HCT116 (cell line): ENCODE measurements around the gene RIT1. TPM values are rescaled to one million over a fixed set of nuclear protein-coding genes. Genes with fewer than 3 reads are reported as not detected.

Experiments
- ATAC-seq: fragments of 200-7000 bp; cut with Tn5 transposase; 2 replicates; pipeline ENCODE4 v1.9.1; 2020; ENCODE audit warnings: mild to moderate bottlenecking, moderate library complexity
- BruUV-seq: library from RNA; stranded (reverse); fragments of 400-500 nt; replicated peaks from 2 replicates; lab custom pipeline; 2021; lab: Mats Ljungman, UMichigan
- CTCF ChIA-PET: fragments of 300-600 bp; sonication (Branson Sonifier 250); formaldehyde crosslinking; loops from one replicate; lab custom pipeline; 2021; ENCODE audit warnings: antibody characterized with exemption; lab: Charles Lee
- POLR2A ChIA-PET: fragments of 300-600, 350-600 bp; sonication (Branson Sonifier 250); formaldehyde crosslinking; loops from one replicate; lab custom pipeline; 2021; ENCODE audit warnings: antibody characterized with exemption; lab: Charles Lee
- RAD21 ChIA-PET, 2 experiments: fragments of 300-600 bp; sonication (Branson Sonifier 250); formaldehyde crosslinking; loops; one replicate each; lab custom pipeline; 2023; ENCODE audit warnings: low total read pairs in 2 of 2; ENCODE audit not compliant: uncharacterized antibody in 2 of 2, unreplicated experiment in 2 of 2, low non-redundant PET in 1 of 2; lab: Charles Lee
- DNase-seq: peaks from one replicate; pipeline ENCODE4 v3.0.0-alpha.2; 2010; ENCODE audit warnings: low read depth, low spot score
- H2AFZ ChIP-seq: fragments of 200-600 bp; shearing (Covaris generic), sonication (generic); 2 replicates; pipeline ENCODE4 v1.6.1; 2017; ENCODE audit warnings: low read depth, mixed run types, mixed read lengths, antibody characterized with exemption, low read length; ENCODE audit not compliant: poor library complexity, severe bottlenecking
- H3K27ac ChIP-seq: 2 replicates; pipeline ENCODE4 v1.5.1; 2012; ENCODE audit warnings: low read depth, low read length
- H3K27me3 ChIP-seq: fragments of 200-600 bp; sonication (generic); 2 replicates; pipeline ENCODE4 v1.6.1; 2016; ENCODE audit warnings: mixed run types, low read length, mixed read lengths; ENCODE audit not compliant: insufficient read depth
- H3K36me3 ChIP-seq, 2 experiments: fragments of 200-500 bp in 1 of 2; fragments of 200-600 bp in 1 of 2; sonication (Bioruptor generic) in 1 of 2; sonication (generic) in 1 of 2; 2 replicates each; pipeline versions ENCODE4 v1.5.1 to v1.6.1; 2014 to 2016; ENCODE audit warnings: low read length in 2 of 2, inconsistent platforms in 1 of 2, mixed read lengths in 1 of 2, mixed run types in 1 of 2; ENCODE audit not compliant: insufficient read depth in 2 of 2, control insufficient read depth in 1 of 2
- H3K4me1 ChIP-seq, 2 experiments: fragments of 200-600 bp in 1 of 2; sonication (generic) in 1 of 2; 2 replicates each; pipeline versions ENCODE4 v1.5.1 to v1.6.1; 2012 to 2017; ENCODE audit warnings: low read length in 2 of 2, inconsistent platforms in 1 of 2, mild to moderate bottlenecking in 1 of 2, mixed read lengths in 1 of 2, mixed run types in 1 of 2, moderate library complexity in 1 of 2; ENCODE audit not compliant: insufficient read depth in 2 of 2, control insufficient read depth in 1 of 2
- H3K4me2 ChIP-seq: fragments of 200-600 bp; sonication (generic); 2 replicates; pipeline ENCODE4 v1.6.1; 2017; ENCODE audit warnings: mixed run types, low read length, mixed read lengths
- H3K4me3 ChIP-seq, 2 experiments: fragments of 200-600 bp in 1 of 2; sonication (generic) in 1 of 2; replicated peaks in 1 of 2; 2 replicates each; pipeline ENCODE4 v1.5.1; 2011 to 2016; ENCODE audit warnings: low read length in 2 of 2, control low read depth in 1 of 2, low read depth in 1 of 2, mild to moderate bottlenecking in 1 of 2, mixed read lengths in 1 of 2, mixed run types in 1 of 2
- H3K79me2 ChIP-seq: fragments of 200-600 bp; sonication (generic); 2 replicates; pipeline ENCODE4 v1.6.1; 2017; ENCODE audit warnings: mild to moderate bottlenecking, mixed run types, low read length, moderate library complexity, mixed read lengths; ENCODE audit not compliant: insufficient read depth
- H3K9ac ChIP-seq: fragments of 200-600 bp; sonication (generic); 2 replicates; pipeline ENCODE4 v1.6.1; 2016; ENCODE audit warnings: low read length, mixed read lengths
- H3K9me2 ChIP-seq: fragments of 200-600 bp; sonication (generic), shearing (Covaris generic); 2 replicates; pipeline ENCODE4 v1.6.1; 2017; ENCODE audit warnings: mixed run types, mild to moderate bottlenecking, moderate library complexity; ENCODE audit not compliant: insufficient read depth
- H3K9me3 ChIP-seq, 2 experiments: fragments of 200-500 bp in 1 of 2; fragments of 200-600 bp in 1 of 2; sonication (Bioruptor generic) in 1 of 2; sonication (generic) in 1 of 2; 2 replicates each; pipeline ENCODE4 v1.6.1; 2014 to 2017; ENCODE audit warnings: low read length in 2 of 2, mixed read lengths in 2 of 2, inconsistent platforms in 1 of 2, low read depth in 1 of 2, mild to moderate bottlenecking in 1 of 2, mixed run types in 1 of 2, moderate library complexity in 1 of 2; ENCODE audit not compliant: control insufficient read depth in 1 of 2, insufficient read depth in 1 of 2
- H4K20me1 ChIP-seq: fragments of 200-600 bp; sonication (generic), shearing (Covaris generic); 2 replicates; pipeline ENCODE4 v1.6.1; 2017; ENCODE audit warnings: mixed run types, mild to moderate bottlenecking, moderate library complexity; ENCODE audit not compliant: insufficient read depth
- CEBPB ChIP-seq: IDR thresholded peaks from 2 replicates; pipeline ENCODE4 v1.6.1; 2012; ENCODE audit warnings: low read depth
- EZH2phosphoT487 ChIP-seq: fragments of 200-600 bp; IDR thresholded peaks from 2 replicates; pipeline ENCODE4 v1.6.1; 2018; ENCODE audit warnings: antibody characterized with exemption, borderline replicate concordance
- FOSL1 ChIP-seq: IDR thresholded peaks from 2 replicates; pipeline ENCODE4 v1.6.1; 2012; ENCODE audit warnings: low read depth
- JUND ChIP-seq: IDR thresholded peaks from 2 replicates; pipeline ENCODE4 v1.6.1; 2012
- RAD21 ChIP-seq: IDR thresholded peaks from 2 replicates; pipeline ENCODE4 v1.6.1; 2012; ENCODE audit warnings: low read depth, mild to moderate bottlenecking
- SIN3A ChIP-seq: IDR thresholded peaks from 2 replicates; pipeline ENCODE4 v1.6.1; 2012; ENCODE audit warnings: low read depth
- SP1 ChIP-seq: IDR thresholded peaks from 2 replicates; pipeline ENCODE4 v1.6.1; 2012; ENCODE audit warnings: low read depth
- TCF7L2 ChIP-seq: IDR thresholded peaks from 2 replicates; pipeline ENCODE4 v1.7.0; 2011; ENCODE audit warnings: borderline replicate concordance, inconsistent platforms; ENCODE audit not compliant: insufficient read depth, insufficient read length; ENCODE audit errors: extremely low read depth
- YY1 ChIP-seq: IDR thresholded peaks from 2 replicates; pipeline ENCODE4 v1.6.1; 2011; ENCODE audit warnings: low read length, low read depth, moderate library complexity, mild to moderate bottlenecking; ENCODE audit not compliant: insufficient replicate concordance; ENCODE audit errors: extremely low read depth
- ZFX ChIP-seq: fragments of 450-650 bp; IDR thresholded peaks from 2 replicates; pipeline ENCODE4 v1.6.1; 2017
- intact Hi-C: fragments of 100-400 bp; cut with micrococcal nuclease; formaldehyde crosslinking; loops from 2 replicates; pipeline ENCODE4 v1.10.0; 2022
- total RNA-seq: library from RNA; stranded (reverse); gene quantifications from one replicate; pipeline ENCODE4 v1.2.1, GENCODE V29; 2021; ENCODE audit not compliant: unreplicated experiment
- TF ChIP-seq, protein P1 (sequence below): IDR thresholded peaks from 2 replicates; pipeline ENCODE4 v1.6.1; 2011; ENCODE audit warnings: mild to moderate bottlenecking, low read length, moderate library complexity; ENCODE audit not compliant: insufficient replicate concordance; ENCODE audit errors: extremely low read depth
- TF ChIP-seq, protein P2 (sequence below): IDR thresholded peaks from 2 replicates; pipeline ENCODE4 v1.6.1; 2012; ENCODE audit warnings: low read depth

Gene RIT1
- total RNA-seq, 1 experiment from 2014 or later: 10.2 TPM

DNA sequence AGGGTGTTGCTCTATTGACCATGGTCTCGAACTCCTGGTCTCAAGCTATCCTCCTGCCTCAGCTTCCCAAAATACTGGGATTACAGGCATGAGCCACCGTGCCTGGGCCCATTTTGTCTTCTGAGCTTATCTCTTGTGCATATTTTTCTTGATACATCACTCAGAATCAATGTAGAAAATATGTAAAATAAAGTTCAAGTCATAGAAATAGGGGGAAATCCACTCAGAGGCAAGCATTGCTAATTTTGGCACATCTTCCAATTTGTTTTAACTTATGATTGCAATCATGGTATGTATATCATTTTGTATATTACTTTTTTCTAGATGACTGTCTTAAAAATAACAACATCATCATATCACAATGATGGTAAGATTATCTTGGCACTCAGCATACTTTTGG lies 21.6 kb downstream of the RIT1 start:
- no peaks in the 10 kb centered on the region for H3K79me2 ChIP-seq
- no peaks in the 10 kb centered on the region for H3K27me3 ChIP-seq
- H3K9ac ChIP-seq: no peak overlapping the region
- ATAC-seq: no peak
- H3K4me2 ChIP-seq: no peak overlapping the region
- H3K9me3 ChIP-seq: no peaks in the 10 kb centered on the region
- peaks cover 27 to 33% of the 10 kb centered on the region in 2 experiments for H3K4me1 ChIP-seq
- ChIA-PET CTCF (no interaction called here), POLR2A (no interaction called here), RAD21 (no interaction called here)
- H4K20me1 ChIP-seq: no peaks in the 10 kb centered on the region
- H3K27ac ChIP-seq: no peak overlapping the region
- no peak overlapping the region for H2AFZ ChIP-seq
- no peaks in the 10 kb centered on the region for H3K9me2 ChIP-seq
- no peak for TF ChIP-seq JUND
- TF ChIP-seq ZFX: no peak
- TF ChIP-seq SP1: no peak
- no peak for TF ChIP-seq YY1
- TF ChIP-seq, protein P1, sequence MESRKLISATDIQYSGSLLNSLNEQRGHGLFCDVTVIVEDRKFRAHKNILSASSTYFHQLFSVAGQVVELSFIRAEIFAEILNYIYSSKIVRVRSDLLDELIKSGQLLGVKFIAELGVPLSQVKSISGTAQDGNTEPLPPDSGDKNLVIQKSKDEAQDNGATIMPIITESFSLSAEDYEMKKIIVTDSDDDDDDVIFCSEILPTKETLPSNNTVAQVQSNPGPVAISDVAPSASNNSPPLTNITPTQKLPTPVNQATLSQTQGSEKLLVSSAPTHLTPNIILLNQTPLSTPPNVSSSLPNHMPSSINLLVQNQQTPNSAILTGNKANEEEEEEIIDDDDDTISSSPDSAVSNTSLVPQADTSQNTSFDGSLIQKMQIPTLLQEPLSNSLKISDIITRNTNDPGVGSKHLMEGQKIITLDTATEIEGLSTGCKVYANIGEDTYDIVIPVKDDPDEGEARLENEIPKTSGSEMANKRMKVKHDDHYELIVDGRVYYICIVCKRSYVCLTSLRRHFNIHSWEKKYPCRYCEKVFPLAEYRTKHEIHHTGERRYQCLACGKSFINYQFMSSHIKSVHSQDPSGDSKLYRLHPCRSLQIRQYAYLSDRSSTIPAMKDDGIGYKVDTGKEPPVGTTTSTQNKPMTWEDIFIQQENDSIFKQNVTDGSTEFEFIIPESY: no peak
- TF ChIP-seq SIN3A: no peak
- TF ChIP-seq TCF7L2: no peak
- no peak for TF ChIP-seq RAD21
- TF ChIP-seq CEBPB: no peak
- no peak for TF ChIP-seq EZH2phosphoT487
- no peak for TF ChIP-seq FOSL1
- TF ChIP-seq, protein P2, sequence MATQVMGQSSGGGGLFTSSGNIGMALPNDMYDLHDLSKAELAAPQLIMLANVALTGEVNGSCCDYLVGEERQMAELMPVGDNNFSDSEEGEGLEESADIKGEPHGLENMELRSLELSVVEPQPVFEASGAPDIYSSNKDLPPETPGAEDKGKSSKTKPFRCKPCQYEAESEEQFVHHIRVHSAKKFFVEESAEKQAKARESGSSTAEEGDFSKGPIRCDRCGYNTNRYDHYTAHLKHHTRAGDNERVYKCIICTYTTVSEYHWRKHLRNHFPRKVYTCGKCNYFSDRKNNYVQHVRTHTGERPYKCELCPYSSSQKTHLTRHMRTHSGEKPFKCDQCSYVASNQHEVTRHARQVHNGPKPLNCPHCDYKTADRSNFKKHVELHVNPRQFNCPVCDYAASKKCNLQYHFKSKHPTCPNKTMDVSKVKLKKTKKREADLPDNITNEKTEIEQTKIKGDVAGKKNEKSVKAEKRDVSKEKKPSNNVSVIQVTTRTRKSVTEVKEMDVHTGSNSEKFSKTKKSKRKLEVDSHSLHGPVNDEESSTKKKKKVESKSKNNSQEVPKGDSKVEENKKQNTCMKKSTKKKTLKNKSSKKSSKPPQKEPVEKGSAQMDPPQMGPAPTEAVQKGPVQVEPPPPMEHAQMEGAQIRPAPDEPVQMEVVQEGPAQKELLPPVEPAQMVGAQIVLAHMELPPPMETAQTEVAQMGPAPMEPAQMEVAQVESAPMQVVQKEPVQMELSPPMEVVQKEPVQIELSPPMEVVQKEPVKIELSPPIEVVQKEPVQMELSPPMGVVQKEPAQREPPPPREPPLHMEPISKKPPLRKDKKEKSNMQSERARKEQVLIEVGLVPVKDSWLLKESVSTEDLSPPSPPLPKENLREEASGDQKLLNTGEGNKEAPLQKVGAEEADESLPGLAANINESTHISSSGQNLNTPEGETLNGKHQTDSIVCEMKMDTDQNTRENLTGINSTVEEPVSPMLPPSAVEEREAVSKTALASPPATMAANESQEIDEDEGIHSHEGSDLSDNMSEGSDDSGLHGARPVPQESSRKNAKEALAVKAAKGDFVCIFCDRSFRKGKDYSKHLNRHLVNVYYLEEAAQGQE: no peak
- no peak for DNase-seq
- no peaks in the 10 kb centered on the region for H3K36me3 ChIP-seq
- no peak overlapping the region for H3K4me3 ChIP-seq
- intact Hi-C loops: no loop called here
- no TSS peak for BruUV-seq
